Right lobe of liver (tissue), 6 donors: ENCODE data around the gene RBBP8. TPM values are rescaled to one million over a fixed set of nuclear protein-coding genes. Genes with fewer than 3 reads are reported as not detected.

Experiments used
- ATAC-seq, 4 donors: fragments of 200-7000 bp; cut with Tn5 transposase; one replicate each; pipeline ENCODE4 v1.9.1; 2020; ENCODE audit warnings: mild to moderate bottlenecking in 4 of 4, moderate library complexity in 4 of 4
- DNase-seq, 3 donors: peaks; one replicate each; pipeline ENCODE4 v3.0.0-alpha.2; 2020
- H3K27ac ChIP-seq, 3 donors: fragments of 200-600 bp; one replicate each; pipeline ENCODE4 v1.8.0; 2022
- H3K27me3 ChIP-seq, 2 donors: fragments of 200-600 bp; one replicate each; pipeline ENCODE4 v1.8.0; 2022
- H3K36me3 ChIP-seq, 4 donors: fragments of 200-600 bp; sonication (generic) in 1 of 4; one replicate each; pipeline versions ENCODE4 v1.5.1 to v1.8.0; 2017 to 2022; ENCODE audit warnings: control low read depth in 1 of 4
- H3K4me1 ChIP-seq, 4 donors: fragments of 200-600 bp; sonication (generic) in 1 of 4; one replicate each; pipeline versions ENCODE4 v1.5.1 to v1.8.0; 2017 to 2022; ENCODE audit warnings: control low read depth in 1 of 4
- H3K4me3 ChIP-seq, 3 donors: fragments of 200-600 bp; one replicate each; pipeline ENCODE4 v1.8.0; 2022
- H3K9me3 ChIP-seq, 4 donors: fragments of 200-600 bp; sonication (generic) in 1 of 4; one replicate each; pipeline versions ENCODE4 v1.5.1 to v1.8.0; 2017 to 2022; ENCODE audit warnings: control low read depth in 1 of 4
- CTCF ChIP-seq, 4 donors: fragments of 200-600 bp in 3 of 4; fragments of 450-650 bp in 1 of 4; IDR thresholded peaks; one replicate each; pipeline versions ENCODE4 v1.5.1 to v1.8.0; 2016 to 2022; ENCODE audit warnings: antibody characterized with exemption in 4 of 4, mild to moderate bottlenecking in 2 of 4
- POLR2A ChIP-seq: fragments of 450-650 bp; IDR thresholded peaks from one replicate; pipeline ENCODE4 v1.6.1; 2017; ENCODE audit warnings: antibody characterized with exemption, mild to moderate bottlenecking
- WGBS: methylation state at CpG from one replicate; pipeline ENCODE4 v1.1.6; 2018; ENCODE audit warnings: low coverage, low lambda C conversion rate; ENCODE audit not compliant: insufficient coverage; ENCODE audit errors: missing lambda C conversion rate; 5-methylcytosine and 5-hydroxymethylcytosine counted together
- intact Hi-C, 2 donors: fragments of 100-400 bp; cut with DNase I; formaldehyde crosslinking; loops; one replicate each; pipeline versions ENCODE4 v1.11.2 to v1.14.1; 2022
- total RNA-seq, 6 experiments: library from RNA; depleted of rRNA in 2 of 6; stranded (reverse); fragments of >200 nt in 2 of 6; fragmentation: NEBNext Ultra II Directional in 3 of 6; extraction: Animal tissue kit (Norgen Biotek cat#: 25700) in 3 of 6; gene quantifications; one replicate each; pipeline versions ENCODE4 v1.1.0 to v1.2.4, GENCODE V29; 2016 to 2023
- donor health status: DM: no; HTN: yes; CAD: no.
- donor health status: DM: no; HTN: no; CAD: no.
- donor health status: DM: no; HTN: no; CAD: no.
- donor health status: DM: no; HTN: yes; CAD: no.
- donor health status: DM: no; HTN: yes; CAD: no.

The RBBP8 gene
- total RNA-seq, 6 experiments from 2014 or later, result 8.3 to 24.9 (median 12.4) TPM

- Histone ChIP-seq H3K27ac (no peak overlapping the region), H3K9me3 (no peaks in the 10 kb centered on the region), H3K27me3 (no peaks in the 10 kb centered on the region), H3K4me3 (no peak overlapping the region), H3K36me3 (no peaks in the 10 kb centered on the region), H3K4me1 (no peaks in the 10 kb centered on the region)
- DNase-seq (no peak), ATAC-seq (no peak)
- intact Hi-C loops, result no loop called here
- TF ChIP-seq POLR2A (no peak), CTCF (IDR thresholded peaks at IDR 0.05) (no peak)
- WGBS, result 100% methylated on average over 3 of the region's 3 CpGs
These were observed 23.1 kb downstream of the RBBP8 start for GRCh38 chr18:22956226-22956625.

DNA sequence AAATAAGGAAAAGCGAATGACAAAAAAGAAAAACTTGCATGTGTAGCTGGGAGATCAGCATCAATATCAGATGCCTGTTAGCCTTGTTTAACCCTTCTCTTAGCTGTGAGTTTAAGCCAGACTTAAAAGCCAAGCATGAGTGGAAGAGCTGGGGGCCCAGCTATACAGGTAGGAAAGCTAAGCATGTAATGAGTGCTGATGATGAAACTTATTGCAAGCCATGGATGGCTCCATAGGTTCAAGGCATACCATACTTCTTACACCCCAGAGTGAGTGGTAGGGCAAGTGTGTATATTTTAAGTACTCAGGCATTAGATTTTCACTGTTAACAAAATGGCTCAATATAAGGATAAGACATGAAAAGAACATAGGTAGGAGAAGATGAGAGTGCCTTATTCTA is 28.0 kb downstream of the RBBP8 start:
- Histone ChIP-seq H3K27ac (no peak overlapping the region), H3K4me1 (no peaks in the 10 kb centered on the region), H3K4me3 (no peak overlapping the region), H3K36me3 (no peaks in the 10 kb centered on the region), H3K9me3 (no peaks in the 10 kb centered on the region), H3K27me3 (no peaks in the 10 kb centered on the region)
- no peak for DNase-seq
- intact Hi-C loops, result no loop called here
- 91% methylated on average over 1 of the region's 1 CpG for WGBS
- TF ChIP-seq POLR2A (no peak), CTCF (IDR thresholded peaks at IDR 0.05) (no peak)
- ATAC-seq, result no peak

DNA sequence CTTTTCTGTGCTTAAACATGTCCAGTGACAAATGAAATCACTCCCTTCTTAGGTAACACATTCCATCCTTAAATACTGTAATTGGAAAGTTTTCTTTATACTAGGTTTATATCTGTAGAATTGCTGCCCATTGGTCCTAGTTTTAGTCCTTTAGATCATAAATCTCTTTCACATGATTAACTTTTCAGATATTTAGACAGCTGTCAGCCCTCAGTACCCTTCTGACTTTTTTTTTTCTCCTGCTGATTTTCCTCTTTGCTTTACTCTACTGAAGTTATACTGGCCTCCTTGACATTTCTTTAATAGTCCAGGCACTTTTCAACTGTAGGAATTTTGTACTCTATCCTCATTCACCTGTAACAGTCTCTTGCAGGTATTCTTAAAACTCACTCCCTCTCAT is 28.9 kb downstream of the RBBP8 start:
- intact Hi-C loops, result no loop called here
- DNase-seq, result no peak

DNA sequence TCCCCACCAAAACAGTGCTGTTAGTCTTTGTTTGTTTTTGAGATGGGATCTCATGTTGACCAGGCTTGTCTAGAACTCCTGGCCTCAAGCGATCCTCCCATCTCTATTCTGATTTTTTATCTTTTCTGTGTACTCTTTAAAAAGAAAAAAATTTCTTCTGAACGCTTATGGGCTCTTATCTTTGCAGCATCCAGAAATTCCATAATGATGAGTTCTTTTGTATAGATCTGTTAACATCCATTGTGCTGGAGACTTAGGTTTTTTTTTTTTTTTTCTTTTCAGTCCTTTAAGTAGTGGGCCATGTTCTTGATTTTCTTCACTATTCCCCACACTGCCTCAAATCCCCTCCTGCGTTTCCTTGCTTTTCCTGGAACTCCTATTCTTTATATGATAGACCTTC is 31.0 kb downstream of the RBBP8 start:
- H3K27me3 ChIP-seq, result no peaks in the 10 kb centered on the region
- 87% methylated on average over 3 of the region's 3 CpGs for WGBS
- intact Hi-C loops, result no loop called here

More for the DNA sequence above, 28.9 kb downstream of the RBBP8 start:
- H3K27me3 ChIP-seq, result no peaks in the 10 kb centered on the region
- H3K9me3 ChIP-seq, result no peaks in the 10 kb centered on the region
- ATAC-seq, result no peak
- no peaks in the 10 kb centered on the region for H3K36me3 ChIP-seq
- no peak overlapping the region for H3K27ac ChIP-seq
- TF ChIP-seq CTCF (IDR thresholded peaks at IDR 0.05) (no peak), POLR2A (no peak)
- H3K4me3 ChIP-seq, result no peak overlapping the region
- no peaks in the 10 kb centered on the region for H3K4me1 ChIP-seq

More for the DNA sequence above, 31.0 kb downstream of the RBBP8 start:
- Histone ChIP-seq H3K4me3 (no peak overlapping the region), H3K27ac (no peak overlapping the region), H3K4me1 (no peaks in the 10 kb centered on the region), H3K9me3 (no peaks in the 10 kb centered on the region), H3K36me3 (no peaks in the 10 kb centered on the region)
- DNase-seq (no peak), ATAC-seq (no peak)
- TF ChIP-seq CTCF (IDR thresholded peaks at IDR 0.05) (no peak), POLR2A (no peak)
